Glutamatergic neuron (in vitro differentiated cells): ENCODE measurements around the gene GRB14. TPM values are rescaled to one million over a fixed set of nuclear protein-coding genes. Genes with fewer than 3 reads are reported as not detected.
"Not testable (repeated sequence)": the region's sequence is repeated elsewhere in the genome, so short reads cannot be mapped to it uniquely, and the experiment has no call there.

Source experiments
- DNase-seq: peaks from one replicate; pipeline ENCODE4 v3.0.0; 2022
- H3K27ac Mint-ChIP-seq: one replicate; pipeline ENCODE4 v1.8.0; 2020; ENCODE audit warnings: mild to moderate bottlenecking, mixed read lengths, inconsistent platforms; ENCODE audit not compliant: unreplicated experiment
- H3K27me3 Mint-ChIP-seq: one replicate; pipeline ENCODE4 v1.8.0; 2020; ENCODE audit warnings: mild to moderate bottlenecking, moderate library complexity, mixed read lengths, inconsistent platforms; ENCODE audit not compliant: unreplicated experiment
- H3K36me3 Mint-ChIP-seq: one replicate; pipeline ENCODE4 v1.8.0; 2020; ENCODE audit warnings: mild to moderate bottlenecking, mixed read lengths, inconsistent platforms; ENCODE audit not compliant: unreplicated experiment
- H3K4me1 Mint-ChIP-seq: one replicate; pipeline ENCODE4 v1.8.0; 2020; ENCODE audit warnings: mild to moderate bottlenecking, low read depth, mixed read lengths, inconsistent platforms; ENCODE audit not compliant: unreplicated experiment
- H3K4me3 Mint-ChIP-seq: one replicate; pipeline ENCODE4 v1.8.0; 2020; ENCODE audit warnings: mild to moderate bottlenecking, mixed read lengths, inconsistent platforms; ENCODE audit not compliant: unreplicated experiment
- H3K9me3 Mint-ChIP-seq: one replicate; pipeline ENCODE4 v1.8.0; 2020; ENCODE audit warnings: mild to moderate bottlenecking, moderate library complexity, mixed read lengths, inconsistent platforms; ENCODE audit not compliant: unreplicated experiment
- total RNA-seq: library from RNA; stranded (reverse); fragmentation: NEBNext Ultra II Directional; extraction: Animal tissue kit (Norgen Biotek cat#: 25700); gene quantifications from one replicate; pipeline ENCODE4 v1.2.1, GENCODE V29; 2021; ENCODE audit not compliant: unreplicated experiment
- TF ChIP-seq, protein P1 (sequence below): fragments of 200-600 bp; sonication (generic); IDR thresholded peaks from one replicate; pipeline ENCODE4 v1.5.0; 2021; ENCODE audit not compliant: partially characterized antibody, unreplicated experiment

Gene GRB14
- total RNA-seq, 1 donor from 2014 or later, result 0.83 TPM

DNA sequence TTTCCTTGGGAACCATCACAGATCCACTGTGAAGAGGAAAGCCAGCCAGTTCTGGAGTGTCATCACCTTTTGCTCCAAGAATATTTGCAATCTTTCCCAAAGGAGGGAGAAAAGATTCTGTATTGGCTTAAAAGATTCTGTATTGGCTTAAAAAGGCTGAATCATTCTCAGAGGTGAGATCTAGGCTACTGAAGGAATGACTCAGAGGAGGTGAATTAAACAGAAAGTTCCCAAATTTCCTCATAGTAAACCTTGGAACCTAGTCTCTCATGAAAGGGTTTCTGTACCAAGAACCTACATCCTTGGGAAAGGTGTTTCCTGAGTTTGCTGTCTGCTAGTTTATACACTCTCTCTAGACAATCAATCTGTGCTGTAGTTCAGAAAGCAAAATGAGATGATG lies 34.1 kb upstream of the GRB14 start:
- Mint-ChIP-seq H3K36me3 (peaks cover 6% of the 10 kb centered on the region), H3K9me3 (peaks cover 2% of the 10 kb centered on the region), H3K4me3 (no peak overlapping the region), H3K4me1 (no peaks in the 10 kb centered on the region), H3K27me3 (no peaks in the 10 kb centered on the region), H3K27ac (no peak overlapping the region)
- no peak for DNase-seq
- TF ChIP-seq, protein P1, sequence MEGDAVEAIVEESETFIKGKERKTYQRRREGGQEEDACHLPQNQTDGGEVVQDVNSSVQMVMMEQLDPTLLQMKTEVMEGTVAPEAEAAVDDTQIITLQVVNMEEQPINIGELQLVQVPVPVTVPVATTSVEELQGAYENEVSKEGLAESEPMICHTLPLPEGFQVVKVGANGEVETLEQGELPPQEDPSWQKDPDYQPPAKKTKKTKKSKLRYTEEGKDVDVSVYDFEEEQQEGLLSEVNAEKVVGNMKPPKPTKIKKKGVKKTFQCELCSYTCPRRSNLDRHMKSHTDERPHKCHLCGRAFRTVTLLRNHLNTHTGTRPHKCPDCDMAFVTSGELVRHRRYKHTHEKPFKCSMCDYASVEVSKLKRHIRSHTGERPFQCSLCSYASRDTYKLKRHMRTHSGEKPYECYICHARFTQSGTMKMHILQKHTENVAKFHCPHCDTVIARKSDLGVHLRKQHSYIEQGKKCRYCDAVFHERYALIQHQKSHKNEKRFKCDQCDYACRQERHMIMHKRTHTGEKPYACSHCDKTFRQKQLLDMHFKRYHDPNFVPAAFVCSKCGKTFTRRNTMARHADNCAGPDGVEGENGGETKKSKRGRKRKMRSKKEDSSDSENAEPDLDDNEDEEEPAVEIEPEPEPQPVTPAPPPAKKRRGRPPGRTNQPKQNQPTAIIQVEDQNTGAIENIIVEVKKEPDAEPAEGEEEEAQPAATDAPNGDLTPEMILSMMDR, result no peak

DNA sequence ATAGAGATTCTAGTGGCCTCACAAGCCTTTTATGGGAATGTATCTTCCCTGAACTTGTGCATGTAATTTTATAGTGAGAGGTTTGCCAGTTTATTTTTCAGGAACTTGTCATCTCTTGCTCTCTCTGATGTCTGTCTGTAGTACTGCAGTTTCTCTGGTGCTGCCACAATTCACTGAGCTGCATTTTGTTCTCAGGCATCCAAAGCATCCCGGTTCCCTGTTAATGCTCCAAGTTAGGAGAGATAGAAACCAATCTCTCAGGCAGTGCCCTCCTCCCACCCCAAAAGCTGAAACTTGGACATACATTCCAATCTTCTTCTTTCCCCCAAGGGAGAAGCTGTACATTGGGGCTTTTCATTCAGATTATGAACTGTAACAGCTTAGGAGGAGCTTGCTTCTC lies 30.1 kb upstream of the GRB14 start:
- Mint-ChIP-seq H3K27ac (no peak overlapping the region), H3K36me3 (peaks cover 11% of the 10 kb centered on the region), H3K27me3 (no peaks in the 10 kb centered on the region), H3K4me3 (no peak overlapping the region), H3K4me1 (no peaks in the 10 kb centered on the region), H3K9me3 (peaks cover 4% of the 10 kb centered on the region)
- TF ChIP-seq, protein P1, result no peak
- DNase-seq, result no peak

DNA sequence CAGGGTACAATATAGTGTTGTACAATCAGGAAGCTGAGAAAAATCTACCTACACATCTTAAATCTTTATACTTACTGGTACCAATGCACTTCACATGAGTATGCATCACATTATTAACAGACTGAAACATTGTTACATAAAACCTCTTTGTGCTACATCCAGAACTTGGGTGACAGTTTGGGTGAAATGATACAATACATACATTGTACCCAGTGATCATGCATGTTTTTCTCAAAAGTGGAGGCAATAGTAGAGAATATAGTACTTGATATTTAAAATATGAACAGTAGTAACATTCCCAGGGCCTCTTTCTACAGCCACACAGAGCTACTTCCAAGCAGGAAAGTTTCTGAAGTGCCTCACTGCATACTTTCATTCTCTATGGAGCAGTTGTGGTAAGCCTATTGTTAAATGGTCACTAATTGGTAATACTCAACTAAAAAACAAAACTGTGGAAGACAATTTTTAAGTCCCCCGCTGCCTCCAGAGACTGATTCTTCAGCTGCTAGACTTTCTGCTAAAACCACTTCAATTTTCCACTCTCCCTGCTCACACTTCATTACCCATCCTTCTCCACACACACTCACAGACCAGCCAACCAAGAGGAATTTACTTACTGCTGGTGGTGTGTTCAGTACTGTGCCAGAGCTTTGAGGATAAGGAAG lies 22.9 kb upstream of the GRB14 start:
- H3K4me3 Mint-ChIP-seq, result no peak overlapping the region
- no peak overlapping the region for H3K27ac Mint-ChIP-seq
- no peaks in the 10 kb centered on the region for H3K27me3 Mint-ChIP-seq
- H3K4me1 Mint-ChIP-seq, result no peaks in the 10 kb centered on the region
- no peak for DNase-seq
- TF ChIP-seq, protein P1, result no peak
- H3K9me3 Mint-ChIP-seq, result peaks cover 4% of the 10 kb centered on the region
- no peaks in the 10 kb centered on the region for H3K36me3 Mint-ChIP-seq

DNA sequence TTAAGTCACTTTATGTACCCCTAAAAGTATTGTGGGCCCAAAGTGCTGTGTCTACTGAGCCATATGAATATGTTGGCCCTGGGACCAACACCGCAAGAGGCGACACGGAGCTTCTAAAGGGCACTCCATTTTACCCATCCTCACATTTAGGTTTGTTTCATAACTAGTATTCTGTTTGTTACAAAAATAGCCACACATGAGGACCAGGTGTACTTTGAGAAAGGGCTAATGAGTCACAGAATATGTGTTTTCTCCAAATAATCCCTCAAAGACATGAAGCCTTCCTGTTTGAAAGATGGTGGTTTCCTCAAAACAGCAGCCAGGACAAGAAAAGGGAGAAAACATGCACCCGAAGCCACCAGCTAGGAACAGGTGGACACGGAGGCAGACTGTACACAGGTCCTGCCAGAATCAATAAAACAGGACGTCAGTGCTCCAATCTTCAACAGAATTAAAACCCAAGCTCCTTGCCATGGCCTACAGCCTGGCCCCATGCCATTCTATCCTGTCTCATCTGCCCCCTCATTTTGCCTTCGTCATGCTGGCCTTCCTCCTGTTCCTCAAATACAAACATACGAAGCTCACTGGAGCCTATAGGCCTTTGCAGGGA lies 21.8 kb upstream of the GRB14 start:
- H3K4me3 Mint-ChIP-seq, result no peak overlapping the region
- H3K9me3 Mint-ChIP-seq, result peaks cover 2% of the 10 kb centered on the region
- no peaks in the 10 kb centered on the region for H3K36me3 Mint-ChIP-seq
- no peak overlapping the region for H3K27ac Mint-ChIP-seq
- no peaks in the 10 kb centered on the region for H3K4me1 Mint-ChIP-seq
- no peak for DNase-seq
- TF ChIP-seq, protein P1, result no peak
- H3K27me3 Mint-ChIP-seq, result no peaks in the 10 kb centered on the region

DNA sequence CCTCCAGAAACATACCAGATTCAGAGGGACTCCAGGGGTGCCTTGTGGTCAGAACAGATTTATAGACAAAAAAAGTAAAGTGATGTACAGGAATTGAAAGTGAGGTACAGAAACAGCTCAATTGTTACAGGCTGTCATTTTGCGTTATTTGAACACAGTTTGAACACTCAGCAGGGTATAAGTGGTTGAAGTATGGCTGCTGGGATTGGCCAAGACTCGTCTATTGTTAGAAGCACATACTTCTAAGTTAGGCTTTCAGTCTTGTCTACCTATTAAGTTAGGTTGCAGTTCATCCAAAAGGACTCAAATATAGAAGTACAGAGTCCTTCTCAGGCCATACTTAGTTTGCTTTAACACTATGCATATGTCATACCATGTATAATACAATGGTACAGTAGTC lies 21.0 kb upstream of the GRB14 start:
- Mint-ChIP-seq H3K4me1 (no peaks in the 10 kb centered on the region), H3K27me3 (no peaks in the 10 kb centered on the region), H3K4me3 (no peak overlapping the region), H3K9me3 (peaks cover 2% of the 10 kb centered on the region), H3K27ac (no peak overlapping the region), H3K36me3 (no peaks in the 10 kb centered on the region)
- TF ChIP-seq, protein P1, result no peak
- no peak for DNase-seq

DNA sequence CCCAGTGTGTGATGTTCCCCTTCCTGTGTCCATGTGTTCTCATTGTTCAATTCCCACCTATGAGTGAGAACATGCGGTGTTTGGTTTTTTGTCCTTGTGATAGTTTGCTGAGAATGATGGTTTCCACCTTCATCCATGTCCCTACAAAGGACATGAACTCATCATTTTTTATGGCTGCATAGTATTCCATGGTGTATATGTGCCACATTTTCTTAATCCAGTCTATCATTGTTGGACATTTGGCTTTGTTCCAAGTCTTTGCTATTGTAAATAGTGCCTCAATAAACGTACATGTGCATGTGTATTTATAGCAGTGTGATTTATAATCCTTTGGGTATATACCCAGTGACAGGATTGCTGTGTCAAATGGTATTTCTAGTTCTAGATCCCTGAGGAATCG lies 7.0 kb upstream of the GRB14 start:
- DNase-seq, H3K36me3 Mint-ChIP-seq, H3K9me3 Mint-ChIP-seq, H3K27me3 Mint-ChIP-seq, H3K4me3 Mint-ChIP-seq, H3K4me1 Mint-ChIP-seq, H3K27ac Mint-ChIP-seq: not testable (repeated sequence)
